Caco-2 (cell line): Measurements from ENCODE around the gene RXFP3. TPM values are rescaled to one million over a fixed set of nuclear protein-coding genes. Genes with fewer than 3 reads are reported as not detected.

Experiments
- BruUV-seq: library from RNA; stranded (reverse); fragments of 400-500 nt; replicated peaks from 2 replicates; lab custom pipeline; 2021; lab: Mats Ljungman, UMichigan
- CTCF ChIA-PET: fragments of 300-600 bp; sonication (Branson Sonifier 250); formaldehyde crosslinking; loops from one replicate; lab custom pipeline; 2022; ENCODE audit warnings: antibody characterized with exemption; lab: Charles Lee
- POLR2A ChIA-PET: fragments of 300-600 bp; sonication (Branson Sonifier 250); formaldehyde crosslinking; loops from one replicate; lab custom pipeline; 2022; ENCODE audit warnings: antibody characterized with exemption; lab: Charles Lee
- DNase-seq, 2 experiments: peaks; one replicate each; pipeline versions ENCODE4 v3.0.0 to v3.0.0-alpha.2; 2020 to 2022
- H3K27me3 ChIP-seq: replicated peaks from 2 replicates; pipeline ENCODE4 v1.6.0; 2011; ENCODE audit warnings: low read length; ENCODE audit not compliant: control insufficient read depth, insufficient read depth
- H3K36me3 ChIP-seq: 2 replicates; pipeline ENCODE4 v1.5.1; 2011; ENCODE audit warnings: low read length; ENCODE audit not compliant: control insufficient read depth, insufficient read depth
- H3K4me1 ChIP-seq: fragments of 250-450 bp; sonication (Bioruptor Pico); 2 replicates; pipeline ENCODE4 v1.5.1; 2020; ENCODE audit warnings: mild to moderate bottlenecking
- H3K4me3 ChIP-seq: 2 replicates; pipeline ENCODE4 v1.5.1; 2011; ENCODE audit warnings: low read depth, mild to moderate bottlenecking, control low read depth, low read length
- H3K9me3 ChIP-seq: fragments of 250-450 bp; sonication (Bioruptor Pico); 2 replicates; pipeline ENCODE4 v1.5.1; 2020; ENCODE audit warnings: mild to moderate bottlenecking, moderate library complexity
- H3K27ac Mint-ChIP-seq: one replicate; pipeline ENCODE4 v1.8.0; 2022; ENCODE audit warnings: mixed read lengths; ENCODE audit not compliant: unreplicated experiment
- H3K27me3 Mint-ChIP-seq: one replicate; pipeline ENCODE4 v1.8.0; 2022; ENCODE audit warnings: mixed read lengths; ENCODE audit not compliant: insufficient read depth, unreplicated experiment
- H3K36me3 Mint-ChIP-seq: one replicate; pipeline ENCODE4 v1.8.0; 2022; ENCODE audit warnings: mild to moderate bottlenecking, mixed read lengths; ENCODE audit not compliant: insufficient read depth, unreplicated experiment
- H3K4me1 Mint-ChIP-seq: one replicate; pipeline ENCODE4 v1.8.0; 2022; ENCODE audit warnings: low read depth, mixed read lengths; ENCODE audit not compliant: unreplicated experiment
- H3K4me3 Mint-ChIP-seq: one replicate; pipeline ENCODE4 v1.8.0; 2022; ENCODE audit warnings: mild to moderate bottlenecking, moderate library complexity, mixed read lengths; ENCODE audit not compliant: unreplicated experiment
- H3K9me3 Mint-ChIP-seq: one replicate; pipeline ENCODE4 v1.8.0; 2022; ENCODE audit warnings: mixed read lengths; ENCODE audit not compliant: unreplicated experiment
- CTCF ChIP-seq, 2 experiments: fragments of 200-600 bp in 1 of 2; IDR thresholded peaks; 1 replicate in 1 of 2; 2 replicates in 1 of 2; pipeline versions ENCODE4 v1.5.1 to v1.8.0; 2011 to 2022; ENCODE audit warnings: antibody characterized with exemption in 1 of 2, control low read depth in 1 of 2, inconsistent platforms in 1 of 2, low read depth in 1 of 2, low read length in 1 of 2, mild to moderate bottlenecking in 1 of 2, moderate library complexity in 1 of 2; ENCODE audit not compliant: insufficient read depth in 1 of 2, severe bottlenecking in 1 of 2, unreplicated experiment in 1 of 2
- intact Hi-C: fragments of 100-400 bp; cut with micrococcal nuclease; formaldehyde crosslinking; loops from one replicate; pipeline ENCODE4 v1.10.0; 2022; ENCODE audit not compliant: unreplicated experiment
- total RNA-seq: library from RNA; stranded (reverse); gene quantifications from 2 replicates; pipeline ENCODE4 v1.2.3, GENCODE V29; 2022

Gene RXFP3
- total RNA-seq, 1 experiment from 2014 or later, result not detected

DNA sequence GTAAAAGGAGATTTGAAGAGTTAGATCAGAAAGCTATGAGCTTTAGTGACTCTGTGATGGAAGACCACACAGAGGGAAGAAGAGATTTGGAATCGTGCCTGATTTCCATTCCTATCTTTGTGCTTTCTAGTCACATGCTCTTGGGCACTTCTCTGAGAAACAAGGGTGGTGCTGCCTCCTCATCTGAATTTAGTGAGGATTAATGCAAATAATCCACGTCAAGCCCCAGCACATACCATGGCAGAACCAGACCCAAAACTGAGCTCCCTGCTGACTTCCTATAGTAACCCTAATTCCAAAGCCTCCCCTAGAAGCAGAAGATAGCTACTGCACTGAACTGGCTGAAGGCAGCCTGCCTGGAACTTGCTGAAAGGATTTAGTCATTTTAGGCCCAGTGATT, 30.6 kb downstream of the RXFP3 start:
- no peak overlapping the region for H3K4me3 ChIP-seq
- ChIA-PET CTCF (no interaction called here), POLR2A (no interaction called here)
- peaks cover 3% of the 10 kb centered on the region; the same call in 1 of the 2 replicates for H3K4me1 ChIP-seq
- H3K9me3 ChIP-seq, result no peaks in the 10 kb centered on the region
- DNase-seq, result no peak
- intact Hi-C loops, result no loop called here
- no peaks in the 10 kb centered on the region for H3K27me3 Mint-ChIP-seq
- H3K27me3 ChIP-seq, result no peaks in the 10 kb centered on the region
- H3K36me3 ChIP-seq, result no peaks in the 10 kb centered on the region
- peaks cover 6% of the 10 kb centered on the region for H3K4me1 Mint-ChIP-seq
- BruUV-seq, result no TSS peak
- H3K27ac Mint-ChIP-seq, result no peak overlapping the region
- H3K9me3 Mint-ChIP-seq, result no peaks in the 10 kb centered on the region
- no peak overlapping the region for H3K4me3 Mint-ChIP-seq
- H3K36me3 Mint-ChIP-seq, result no peaks in the 10 kb centered on the region
- TF ChIP-seq CTCF (IDR thresholded peaks at IDR 0.05; ENCODE audit: insufficient read depth in 1 of 2, low read depth in 1 of 2, low read length in 1 of 2, severe bottlenecking in 1 of 2, unreplicated experiment in 1 of 2), result no peak

DNA sequence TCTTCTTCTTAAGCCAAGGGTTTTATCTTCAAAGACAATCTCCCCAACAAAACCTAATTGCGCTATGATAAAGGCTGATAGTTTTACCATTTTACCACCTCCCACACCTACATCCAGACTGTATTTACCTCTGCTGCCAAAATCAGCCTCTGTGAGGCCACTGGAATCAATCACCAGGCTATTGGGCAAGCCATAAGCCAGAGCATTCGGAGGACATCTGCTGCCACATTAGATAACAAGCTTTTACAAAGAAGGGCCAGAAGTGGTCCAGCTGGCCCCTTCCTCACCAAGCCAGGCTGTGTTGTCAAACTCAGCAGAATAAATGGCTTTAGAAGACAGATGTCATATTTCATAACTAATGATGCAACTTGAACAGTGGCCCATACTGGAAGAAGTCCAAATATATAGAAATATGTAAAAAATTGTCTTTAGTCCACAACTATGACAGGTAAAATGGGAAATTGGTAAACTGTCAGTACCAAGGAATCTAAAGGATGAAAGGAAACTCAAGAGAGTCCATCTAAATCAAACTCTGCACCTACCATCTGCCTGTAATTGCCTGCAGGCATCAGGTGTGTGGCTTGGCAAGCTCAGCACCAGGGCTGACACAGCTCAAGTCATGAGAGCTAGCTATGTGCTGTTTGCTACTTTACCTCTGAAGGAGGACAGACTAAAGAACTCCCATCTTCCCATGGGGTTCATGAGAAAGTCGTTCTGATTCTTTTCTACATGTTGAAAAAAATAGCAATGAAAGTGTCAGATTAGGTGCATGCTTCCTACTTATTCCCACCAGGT, 32.2 kb downstream of the RXFP3 start:
- DNase-seq, result no peak
- Mint-ChIP-seq H3K4me1 (peaks cover 6% of the 10 kb centered on the region), H3K27me3 (no peaks in the 10 kb centered on the region), H3K27ac (no peak overlapping the region), H3K4me3 (no peak overlapping the region), H3K9me3 (no peaks in the 10 kb centered on the region), H3K36me3 (no peaks in the 10 kb centered on the region)
- peak in 1 of 2 experiments; percentile 0 for TF ChIP-seq CTCF (IDR thresholded peaks at IDR 0.05; ENCODE audit: insufficient read depth in 1 of 2, low read depth in 1 of 2, low read length in 1 of 2, severe bottlenecking in 1 of 2, unreplicated experiment in 1 of 2)
- POLR2A ChIA-PET, result no interaction called here
- no TSS peak for BruUV-seq
- Histone ChIP-seq H3K27me3 (no peaks in the 10 kb centered on the region), H3K4me1 (peaks cover 3% of the 10 kb centered on the region; the same call in 1 of the 2 replicates), H3K36me3 (no peaks in the 10 kb centered on the region), H3K4me3 (no peak overlapping the region), H3K9me3 (no peaks in the 10 kb centered on the region)
- CTCF ChIA-PET, result no interaction called here
- intact Hi-C loops, result loop anchor here (1.0 kb wide), 1 partner anchor 532 kb away; no protein-coding TSS in a partner anchor

- H3K9me3 Mint-ChIP-seq, result no peaks in the 10 kb centered on the region
- CTCF ChIA-PET, result interaction anchor here (0.6 to 2.0 kb wide), 8 partner anchors 15 to 1681 kb away, joined by 3 to 8 read pairs (median 4); partner anchors contain the start of gene SLC45A2
- H3K9me3 ChIP-seq, result no peaks in the 10 kb centered on the region
- no peaks in the 10 kb centered on the region for H3K36me3 ChIP-seq
- no peak overlapping the region for H3K4me3 ChIP-seq
- no peak overlapping the region for H3K4me3 Mint-ChIP-seq
- peak; percentile 32 to 42 for DNase-seq
- peaks cover 3% of the 10 kb centered on the region; the same call in 1 of the 2 replicates for H3K4me1 ChIP-seq
- H3K27me3 ChIP-seq, result no peaks in the 10 kb centered on the region
- H3K4me1 Mint-ChIP-seq, result peaks cover 6% of the 10 kb centered on the region
- no peak overlapping the region for H3K27ac Mint-ChIP-seq
- TF ChIP-seq CTCF (IDR thresholded peaks at IDR 0.05; ENCODE audit: insufficient read depth in 1 of 2, low read depth in 1 of 2, low read length in 1 of 2, severe bottlenecking in 1 of 2, unreplicated experiment in 1 of 2), result peak; percentile 62 to 74
- H3K27me3 Mint-ChIP-seq, result no peaks in the 10 kb centered on the region
- BruUV-seq, result no TSS peak
- POLR2A ChIA-PET, result no interaction called here
- intact Hi-C loops, result loop anchor here (1.0 kb wide), 1 partner anchor 534 kb away; no protein-coding TSS in a partner anchor
- no peaks in the 10 kb centered on the region for H3K36me3 Mint-ChIP-seq
These were observed 33.6 kb downstream of the RXFP3 start for GRCh38 chr5:33969572-33970452.
